RWPE1 (cell line): ENCODE results near the gene KIF16B.
"Not testable (repeated sequence)": the region's sequence is repeated elsewhere in the genome, so short reads cannot be mapped to it uniquely, and the experiment has no call there.

Experiments used
- CTCF ChIA-PET: fragments of 350-600 bp; sonication (Branson Sonifier 250); formaldehyde crosslinking; extraction: SDS; loops from one replicate; lab custom pipeline; 2021; lab: Yijun Ruan, JAX
- POLR2A ChIA-PET: fragments of 400-600 bp; formaldehyde crosslinking; extraction: SDS; loops from one replicate; lab custom pipeline; 2020; ENCODE audit warnings: antibody characterized with exemption; ENCODE audit not compliant: low non-redundant PET; lab: Yijun Ruan, JAX
- DNase-seq: peaks from one replicate; pipeline ENCODE4 v3.0.0; 2012; ENCODE audit warnings: low spot score
- H3K27ac ChIP-seq: fragments of 450-650 bp; 2 replicates; pipeline ENCODE4 v1.5.1; 2017
- TF ChIP-seq, protein P1 (sequence below): fragments of 450-650 bp; conservative IDR thresholded peaks from 2 replicates; pipeline ENCODE4 v1.5.1; 2017; ENCODE audit warnings: low read depth, mild to moderate bottlenecking

Gene KIF16B

GRCh38 chr20:16228722-16229121 is 344.5 kb downstream of the KIF16B start:
- POLR2A ChIA-PET: no interaction called here
- no peak for DNase-seq
- H3K27ac ChIP-seq: no peak overlapping the region
- CTCF ChIA-PET: no interaction called here
- TF ChIP-seq, protein P1, sequence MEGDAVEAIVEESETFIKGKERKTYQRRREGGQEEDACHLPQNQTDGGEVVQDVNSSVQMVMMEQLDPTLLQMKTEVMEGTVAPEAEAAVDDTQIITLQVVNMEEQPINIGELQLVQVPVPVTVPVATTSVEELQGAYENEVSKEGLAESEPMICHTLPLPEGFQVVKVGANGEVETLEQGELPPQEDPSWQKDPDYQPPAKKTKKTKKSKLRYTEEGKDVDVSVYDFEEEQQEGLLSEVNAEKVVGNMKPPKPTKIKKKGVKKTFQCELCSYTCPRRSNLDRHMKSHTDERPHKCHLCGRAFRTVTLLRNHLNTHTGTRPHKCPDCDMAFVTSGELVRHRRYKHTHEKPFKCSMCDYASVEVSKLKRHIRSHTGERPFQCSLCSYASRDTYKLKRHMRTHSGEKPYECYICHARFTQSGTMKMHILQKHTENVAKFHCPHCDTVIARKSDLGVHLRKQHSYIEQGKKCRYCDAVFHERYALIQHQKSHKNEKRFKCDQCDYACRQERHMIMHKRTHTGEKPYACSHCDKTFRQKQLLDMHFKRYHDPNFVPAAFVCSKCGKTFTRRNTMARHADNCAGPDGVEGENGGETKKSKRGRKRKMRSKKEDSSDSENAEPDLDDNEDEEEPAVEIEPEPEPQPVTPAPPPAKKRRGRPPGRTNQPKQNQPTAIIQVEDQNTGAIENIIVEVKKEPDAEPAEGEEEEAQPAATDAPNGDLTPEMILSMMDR: no peak

- DNase-seq, POLR2A ChIA-PET, H3K27ac ChIP-seq: not testable (repeated sequence)
- CTCF ChIA-PET: interaction anchor here (0.6 kb wide), 1 partner anchor 1307 kb away, joined by 3 read pairs; no protein-coding TSS in a partner anchor
Observed at GRCh38 chr20:16226961-16227360, 346.3 kb downstream of the KIF16B start.

DNA sequence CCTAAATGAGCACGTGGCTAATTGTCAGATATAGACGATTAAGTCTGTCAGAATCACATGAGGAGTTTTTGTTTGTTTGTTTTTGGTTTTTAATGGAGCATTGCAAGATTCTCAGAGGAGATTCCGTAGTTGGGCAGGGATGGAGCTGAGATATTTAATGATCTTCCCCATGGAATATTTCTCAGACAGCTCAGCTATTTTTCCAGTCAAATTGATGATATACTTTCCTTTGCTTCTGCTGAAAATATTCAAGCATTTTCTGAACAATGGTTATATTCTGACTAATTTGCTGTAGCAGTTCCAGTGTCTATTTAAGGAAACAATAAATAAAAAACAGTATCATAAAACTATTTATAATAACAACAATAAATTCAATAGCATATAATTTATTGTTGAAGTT is 348.4 kb downstream of the KIF16B start:
- CTCF ChIA-PET: interaction anchor here (0.6 kb wide), 2 partner anchors 18 to 1309 kb away, joined by 3 to 5 read pairs; no protein-coding TSS in a partner anchor
- POLR2A ChIA-PET: no interaction called here
- TF ChIP-seq, protein P1: no peak
- no peak for DNase-seq
- no peak overlapping the region for H3K27ac ChIP-seq

DNA sequence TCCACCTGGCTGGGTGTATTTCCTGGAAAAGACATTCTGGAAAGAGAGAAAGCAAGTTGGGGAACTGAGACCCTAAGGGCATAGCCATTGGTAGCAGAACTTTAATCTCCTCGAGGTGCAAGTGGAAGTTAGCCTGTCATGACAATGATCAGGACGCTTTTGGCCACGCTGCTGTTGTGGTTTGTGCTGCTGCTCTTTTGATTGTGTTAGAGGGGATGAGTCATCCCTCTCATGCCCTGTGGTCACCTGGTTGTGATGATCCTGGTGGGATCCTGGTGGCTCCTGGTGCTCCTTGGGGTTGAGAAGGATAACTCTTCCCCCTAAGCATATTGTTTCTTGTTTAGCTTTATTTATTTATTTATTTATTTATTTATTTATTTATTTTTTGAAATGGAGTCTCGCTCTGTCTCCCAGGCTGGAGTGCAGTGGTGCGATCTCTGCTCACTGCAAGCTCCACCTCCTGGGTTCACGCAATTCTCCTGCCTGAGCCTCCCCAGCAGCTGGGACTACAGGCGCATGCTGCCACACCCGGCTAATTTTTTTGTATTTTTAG is 350.3 kb downstream of the KIF16B start:
- no peak overlapping the region for H3K27ac ChIP-seq
- ChIA-PET CTCF (interaction anchor here (0.6 to 0.8 kb wide), 2 partner anchors 12 to 1499 kb away, joined by 3 to 4 read pairs; no protein-coding TSS in a partner anchor), POLR2A (no interaction called here)
- TF ChIP-seq, protein P1: no peak
- DNase-seq: no peak
